ENCODE data around the gene GABRD.

The GABRD gene

GRCh38 chr1:2047749-2048729, 28.9 kb downstream of the GABRD start:
- no peak overlapping the region for H3K4me2 ChIP-seq
- H3K4me3 ChIP-seq (IDR thresholded peaks at IDR 0.05; ENCODE audit: insufficient read depth, low read depth, low read length) = no peak overlapping the region
- no peak overlapping the region for H3K27ac ChIP-seq
- no peak overlapping the region for H2AFZ ChIP-seq (ENCODE audit: low read depth)
- H3K36me3 ChIP-seq (ENCODE audit: insufficient read depth) = no peaks in the 10 kb centered on the region
- peaks cover 65% of the 10 kb centered on the region for H3K27me3 ChIP-seq (ENCODE audit: insufficient read depth, low read depth)
- no peak for TF ChIP-seq CTCF (conservative IDR thresholded peaks at IDR 0.05; ENCODE audit: low read depth, low read length)
- no peaks in the 10 kb centered on the region for H3K79me2 ChIP-seq (ENCODE audit: insufficient read depth, low read depth)
- H3K4me1 ChIP-seq (ENCODE audit: low read depth, poor library complexity, severe bottlenecking) = no peaks in the 10 kb centered on the region
- no peak overlapping the region for H3K9ac ChIP-seq
- H4K20me1 ChIP-seq (ENCODE audit: insufficient read depth) = no peaks in the 10 kb centered on the region

- Histone ChIP-seq H2AFZ (ENCODE audit: low read depth) (no peak overlapping the region), H3K4me1 (ENCODE audit: low read depth, poor library complexity, severe bottlenecking) (no peaks in the 10 kb centered on the region), H3K79me2 (ENCODE audit: insufficient read depth, low read depth) (no peaks in the 10 kb centered on the region), H3K4me2 (no peak overlapping the region), H3K4me3 (IDR thresholded peaks at IDR 0.05; ENCODE audit: insufficient read depth, low read depth, low read length) (no peak overlapping the region), H3K27me3 (ENCODE audit: insufficient read depth, low read depth) (peaks cover 60% of the 10 kb centered on the region), H3K36me3 (ENCODE audit: insufficient read depth) (no peaks in the 10 kb centered on the region), H4K20me1 (ENCODE audit: insufficient read depth) (no peaks in the 10 kb centered on the region), H3K9ac (no peak overlapping the region), H3K27ac (no peak overlapping the region)
- no peak for TF ChIP-seq CTCF (conservative IDR thresholded peaks at IDR 0.05; ENCODE audit: low read depth, low read length)
These were observed 30.1 kb downstream of the GABRD start for GRCh38 chr1:2049225-2049717.

GRCh38 chr1:2049718-2050431, 30.7 kb downstream of the GABRD start, which contains the start of gene PRKCZ:
Gene PRKCZ (plus strand): TSS chr1:2050411. CDS start chr1:2050631, 220 bp downstream.
- Histone ChIP-seq H3K79me2 (ENCODE audit: insufficient read depth, low read depth) (no peaks in the 10 kb centered on the region), H4K20me1 (ENCODE audit: insufficient read depth) (no peaks in the 10 kb centered on the region), H3K36me3 (ENCODE audit: insufficient read depth) (no peaks in the 10 kb centered on the region), H3K4me3 (IDR thresholded peaks at IDR 0.05; ENCODE audit: insufficient read depth, low read depth, low read length) (no peak within 1 kb of the TSS), H3K27me3 (ENCODE audit: insufficient read depth, low read depth) (peaks cover 60% of the 10 kb centered on the region), H3K4me1 (ENCODE audit: low read depth, poor library complexity, severe bottlenecking) (no peaks in the 10 kb centered on the region), H3K27ac (no peak within 1 kb of the TSS), H3K9ac (no peak within 1 kb of the TSS), H3K4me2 (no peak within 1 kb of the TSS), H2AFZ (ENCODE audit: low read depth) (no peak within 1 kb of the TSS)
- no peak for TF ChIP-seq CTCF (conservative IDR thresholded peaks at IDR 0.05; ENCODE audit: low read depth, low read length)

- H3K4me1 ChIP-seq (ENCODE audit: low read depth, poor library complexity, severe bottlenecking) = no peaks in the 10 kb centered on the region
- no peak overlapping the region for H3K4me2 ChIP-seq
- H3K79me2 ChIP-seq (ENCODE audit: insufficient read depth, low read depth) = no peaks in the 10 kb centered on the region
- no peak overlapping the region for H3K4me3 ChIP-seq (IDR thresholded peaks at IDR 0.05; ENCODE audit: insufficient read depth, low read depth, low read length)
- no peak overlapping the region for H3K27ac ChIP-seq
- peaks cover 55% of the 10 kb centered on the region for H3K27me3 ChIP-seq (ENCODE audit: insufficient read depth, low read depth)
- H3K9ac ChIP-seq = no peak overlapping the region
- H3K36me3 ChIP-seq (ENCODE audit: insufficient read depth) = no peaks in the 10 kb centered on the region
- no peak for TF ChIP-seq CTCF (conservative IDR thresholded peaks at IDR 0.05; ENCODE audit: low read depth, low read length)
- no peak overlapping the region for H2AFZ ChIP-seq (ENCODE audit: low read depth)
- H4K20me1 ChIP-seq (ENCODE audit: insufficient read depth) = no peaks in the 10 kb centered on the region
These were observed 31.3 kb downstream of the GABRD start for GRCh38 chr1:2050461-2050792.

Measured in KMS-11 (cell line).